GM12874 (cell line): ENCODE measurements around the gene B3GLCT.

Experiments used
- CTCF ChIP-seq: IDR thresholded peaks from 2 replicates; pipeline ENCODE4 v1.5.1; 2011; ENCODE audit warnings: low read depth, mild to moderate bottlenecking, control low read depth, low read length, moderate library complexity; ENCODE audit not compliant: insufficient read depth

B3GLCT gene

GRCh38 chr13:31261241-31261640 is 61.5 kb downstream of the B3GLCT start:
- no peak for TF ChIP-seq CTCF

GRCh38 chr13:31263346-31263745 is 63.6 kb downstream of the B3GLCT start:
- TF ChIP-seq CTCF = no peak

- no peak for TF ChIP-seq CTCF
Observed at GRCh38 chr13:31264151-31264550, 64.4 kb downstream of the B3GLCT start.

- no peak for TF ChIP-seq CTCF
Observed at GRCh38 chr13:31267126-31267784, 67.5 kb downstream of the B3GLCT start.

GRCh38 chr13:31274390-31274789 is 74.6 kb downstream of the B3GLCT start:
- TF ChIP-seq CTCF = no peak

- no peak for TF ChIP-seq CTCF
Observed at GRCh38 chr13:31276421-31276820, 76.6 kb downstream of the B3GLCT start.

- TF ChIP-seq CTCF = no peak
Observed at GRCh38 chr13:31278869-31279268, 79.1 kb downstream of the B3GLCT start.
